Body of pancreas (tissue), 4 donors: Measurements from ENCODE around the gene TRAF3. TPM values are rescaled to one million over a fixed set of nuclear protein-coding genes. Genes with fewer than 3 reads are reported as not detected.
"Not testable (repeated sequence)": the region's sequence is repeated elsewhere in the genome, so short reads cannot be mapped to it uniquely, and the experiment has no call there.

Experiments used
- ATAC-seq: fragments of 150-250 bp; one replicate; pipeline ENCODE4 v1.9.1; 2016
- DNase-seq, 4 donors: peaks; one replicate each; pipeline ENCODE4 v3.0.0-alpha.2; 2019
- H3K27ac ChIP-seq, 4 donors: fragments of 200-600 bp; sonication (generic); 1 replicate in 3 of 4; 2 replicates in 1 of 4; pipeline versions ENCODE4 v1.5.1 to v1.6.1; 2016 to 2019; ENCODE audit warnings: mild to moderate bottlenecking in 1 of 4, mixed read lengths in 1 of 4, moderate library complexity in 1 of 4
- H3K27me3 ChIP-seq, 2 donors: fragments of 200-600 bp; sonication (generic); one replicate each; pipeline ENCODE4 v1.6.0; 2016; ENCODE audit warnings: mild to moderate bottlenecking in 1 of 2
- H3K36me3 ChIP-seq, 2 donors: fragments of 200-600 bp; sonication (generic); replicated peaks in 1 of 2; 2 replicates each; pipeline ENCODE4 v1.5.1; 2016; ENCODE audit warnings: low read depth in 2 of 2; ENCODE audit not compliant: insufficient read depth in 1 of 2
- H3K4me1 ChIP-seq: fragments of 200-600 bp; sonication (generic); one replicate; pipeline ENCODE4 v1.6.0; 2016
- H3K4me3 ChIP-seq, 2 donors: fragments of 200-600 bp; sonication (generic); 1 replicate in 1 of 2; 2 replicates in 1 of 2; pipeline ENCODE4 v1.5.1; 2016 to 2019
- H3K9me3 ChIP-seq, 3 donors: fragments of 200-600 bp; sonication (generic); 1 replicate in 2 of 3; 2 replicates in 1 of 3; pipeline ENCODE4 v1.5.1; 2016
- CTCF ChIP-seq, 7 experiments: fragments of 450-650 bp in 4 of 7; fragments of 200-600 bp in 3 of 7; sonication (generic) in 3 of 7; IDR thresholded peaks; one replicate each; pipeline ENCODE4 v1.5.1; 2016 to 2019; ENCODE audit warnings: antibody characterized with exemption in 7 of 7
- POLR2A ChIP-seq, 3 donors: fragments of 450-650 bp; IDR thresholded peaks; one replicate each; pipeline ENCODE4 v1.6.1; 2016; ENCODE audit warnings: antibody characterized with exemption in 3 of 3, mild to moderate bottlenecking in 2 of 3
- WGBS, 2 donors: methylation state at CpG; one replicate each; pipeline ENCODE4 v1.1.5; 2017; 5-methylcytosine and 5-hydroxymethylcytosine counted together
- intact Hi-C: fragments of 100-400 bp; cut with DNase I; formaldehyde crosslinking; loops from one replicate; pipeline ENCODE4 v1.15.1; 2023
- total RNA-seq, 2 donors: library from RNA; depleted of rRNA; stranded (reverse); fragments of >200 nt; gene quantifications; one replicate each; pipeline ENCODE4 v1.1.0, GENCODE V29; 2016

TRAF3 gene
- total RNA-seq, 2 donors from 2014 or later = 10.4 to 22.7 TPM

- DNase-seq (no peak), ATAC-seq (no peak)
- intact Hi-C loops = loop anchor here (10.0 kb wide), 1 partner anchor 229 kb away; no protein-coding TSS in a partner anchor
- Histone ChIP-seq H3K27me3 (peaks cover 0 to 22% of the 10 kb centered on the region in 2 donors), H3K9me3 (no peaks in the 10 kb centered on the region), H3K27ac (no peak overlapping the region), H3K4me3 (no peak overlapping the region), H3K36me3 (no peaks in the 10 kb centered on the region), H3K4me1 (peaks cover 18% of the 10 kb centered on the region)
- no peak for TF ChIP-seq CTCF (IDR thresholded peaks at IDR 0.05)
- no peak for TF ChIP-seq POLR2A (IDR thresholded peaks at IDR 0.05)
- 42 to 47% methylated on average over 6 to 11 of the region's 11 CpGs for WGBS, 2 donors
These were observed 146.8 kb downstream of the TRAF3 start for GRCh38 chr14:102923925-102924486.

DNA sequence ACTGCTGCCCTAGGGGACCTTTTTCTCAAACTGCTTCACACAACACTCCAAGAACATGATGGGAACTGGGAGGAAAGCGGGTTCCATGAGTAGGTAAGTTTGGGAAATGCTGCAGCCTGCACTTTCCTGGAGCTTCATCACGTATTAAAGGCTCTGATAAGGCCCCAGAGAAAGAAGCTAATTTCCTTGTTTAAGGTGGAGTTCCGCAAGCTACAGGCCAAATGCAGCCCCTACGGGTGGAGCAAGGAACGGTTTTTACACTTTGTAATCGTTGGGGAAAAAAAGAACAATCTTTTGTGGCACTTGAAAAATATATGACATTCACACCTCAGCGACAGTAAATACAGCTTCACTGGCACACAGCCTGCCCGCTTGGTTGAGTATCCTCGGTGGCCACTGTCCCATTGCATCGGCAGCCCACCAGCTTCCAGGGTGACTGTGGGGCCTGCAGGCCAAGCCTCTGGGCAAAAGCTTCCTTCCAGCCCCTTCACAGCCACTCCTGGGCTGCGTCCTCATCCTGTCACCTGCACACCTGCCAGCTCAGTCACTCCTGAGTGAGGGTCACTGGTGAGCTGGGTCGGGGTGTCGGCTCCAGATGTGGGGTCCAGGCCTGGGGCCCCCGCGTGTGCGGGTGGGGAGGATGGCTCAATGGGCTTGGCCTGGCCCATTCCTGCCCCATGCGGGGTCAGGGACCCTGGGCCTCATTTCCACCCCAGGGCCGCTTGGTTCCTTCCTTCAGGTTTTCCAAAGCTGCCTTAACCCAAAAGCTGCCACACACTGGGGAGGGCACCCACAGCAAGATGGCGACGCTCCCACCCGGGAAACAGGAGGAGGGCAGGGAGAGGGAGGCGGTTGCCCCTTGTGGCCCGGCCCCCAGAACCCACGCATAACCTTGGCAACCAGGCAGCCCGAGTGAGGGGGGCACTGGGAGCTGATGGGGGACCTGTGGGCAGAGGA, 147.7 kb downstream of the TRAF3 start:
- Histone ChIP-seq H3K27me3 (peaks cover 5 to 31% of the 10 kb centered on the region in 2 donors), H3K4me3 (no peak overlapping the region), H3K4me1 (peaks cover 27% of the 10 kb centered on the region), H3K27ac (no peak overlapping the region), H3K36me3 (no peaks in the 10 kb centered on the region), H3K9me3 (no peaks in the 10 kb centered on the region)
- intact Hi-C loops = loop anchor here (10.0 kb wide), 1 partner anchor 230 kb away; no protein-coding TSS in a partner anchor
- ATAC-seq (no peak), DNase-seq (no peak)
- TF ChIP-seq POLR2A (IDR thresholded peaks at IDR 0.05) = no peak
- TF ChIP-seq CTCF (IDR thresholded peaks at IDR 0.05) = no peak
- 72 to 76% methylated on average over 16 to 22 of the region's 25 CpGs for WGBS, 2 donors

DNA sequence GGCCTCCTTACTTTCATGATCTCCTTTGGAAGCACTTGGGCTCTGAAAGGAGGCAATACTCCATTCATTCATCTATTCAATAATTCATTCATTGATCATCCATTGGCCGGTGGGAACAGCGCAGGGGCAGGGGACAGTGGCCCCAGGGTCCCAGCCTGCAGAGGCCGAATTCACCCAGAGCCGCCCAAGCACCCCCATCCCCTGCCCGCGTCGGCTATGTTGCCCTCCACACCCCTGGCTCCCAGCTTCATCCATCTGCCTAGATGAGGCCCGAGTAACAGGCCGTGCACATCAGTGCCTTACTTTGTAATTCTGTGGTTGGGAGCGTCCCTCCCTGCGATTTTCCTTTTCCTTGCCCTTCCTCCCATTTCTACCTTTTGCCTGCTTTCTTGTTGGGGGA, 148.4 kb downstream of the TRAF3 start:
- Histone ChIP-seq H3K27ac (no peak overlapping the region), H3K36me3 (no peaks in the 10 kb centered on the region), H3K4me3 (no peak overlapping the region), H3K9me3 (no peaks in the 10 kb centered on the region), H3K27me3 (peaks cover 5 to 39% of the 10 kb centered on the region in 2 donors), H3K4me1 (peaks cover 34% of the 10 kb centered on the region)
- TF ChIP-seq CTCF (IDR thresholded peaks at IDR 0.05) (no peak), POLR2A (IDR thresholded peaks at IDR 0.05) (no peak)
- WGBS, 2 donors = 76 to 77% methylated on average over 11 of the region's 11 CpGs
- intact Hi-C loops = loop anchor here (10.0 kb wide), 1 partner anchor 231 kb away; no protein-coding TSS in a partner anchor
- ATAC-seq (no peak), DNase-seq (no peak)

DNA sequence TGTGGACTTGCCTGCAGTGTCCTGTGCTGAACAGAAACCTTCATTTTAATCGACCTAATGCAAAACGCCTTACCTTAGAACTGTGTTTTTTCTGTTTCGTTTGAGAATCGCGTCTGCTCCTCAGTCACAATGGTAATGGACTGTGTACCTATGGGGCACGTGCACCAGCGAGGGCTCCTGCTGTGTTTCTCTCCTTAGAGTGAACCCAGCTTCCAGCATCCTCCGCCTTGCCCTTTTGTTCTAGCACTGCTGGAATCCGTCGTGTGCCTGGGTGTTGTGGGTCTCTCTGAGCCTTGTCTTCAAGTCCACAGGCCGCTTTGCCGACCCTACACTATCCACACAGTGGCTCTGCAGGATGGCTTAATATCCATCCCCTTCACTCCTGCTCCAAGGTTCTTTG, 148.9 kb downstream of the TRAF3 start:
- Histone ChIP-seq H3K27me3 (peaks cover 5 to 41% of the 10 kb centered on the region in 2 donors), H3K36me3 (no peaks in the 10 kb centered on the region), H3K9me3 (no peaks in the 10 kb centered on the region), H3K27ac (no peak overlapping the region), H3K4me3 (no peak overlapping the region), H3K4me1 (peaks cover 37% of the 10 kb centered on the region)
- WGBS, 2 donors = 61 to 62% methylated on average over 12 of the region's 12 CpGs
- DNase-seq = no peak
- intact Hi-C loops = loop anchor here (10.0 kb wide), 1 partner anchor 231 kb away; no protein-coding TSS in a partner anchor
- no peak for TF ChIP-seq CTCF (IDR thresholded peaks at IDR 0.05)
- no peak for ATAC-seq

DNA sequence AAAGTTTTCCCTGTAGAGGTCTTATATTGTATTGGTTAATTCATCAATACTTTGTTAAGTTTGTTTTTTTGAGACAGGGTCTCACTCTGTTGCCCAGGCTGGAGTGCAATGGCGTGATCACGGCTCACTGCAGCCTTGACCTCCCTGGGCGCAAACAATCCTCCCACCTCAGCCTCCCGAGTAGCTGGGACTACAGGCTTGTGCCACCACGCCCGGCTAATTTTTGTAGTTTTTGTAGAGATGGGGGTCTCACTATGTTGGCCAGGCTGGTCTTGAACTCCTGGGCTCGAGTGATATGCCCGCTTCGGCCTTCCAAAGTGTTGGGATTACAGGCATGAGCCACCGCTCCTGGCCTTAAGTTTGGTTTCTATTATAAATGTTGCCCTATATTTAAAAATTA, 149.6 kb downstream of the TRAF3 start:
- WGBS, 2 donors = 89 to 96% methylated on average over 10 of the region's 10 CpGs
- H3K4me1 ChIP-seq = peaks cover 37% of the 10 kb centered on the region
- not testable (repeated sequence) for DNase-seq, H3K9me3 ChIP-seq, ATAC-seq, H3K27ac ChIP-seq, H3K36me3 ChIP-seq, H3K4me3 ChIP-seq
- peaks cover 5 to 41% of the 10 kb centered on the region in 2 donors for H3K27me3 ChIP-seq
- intact Hi-C loops = loop anchor here (10.0 kb wide), 1 partner anchor 232 kb away; no protein-coding TSS in a partner anchor
